ENCODE measurements around the gene TNFRSF19. TPM values are rescaled to one million over a fixed set of nuclear protein-coding genes. Genes with fewer than 3 reads are reported as not detected.

TNFRSF19 gene
- total and polyA plus RNA-seq, 2 of the 8 experiments (the other 6 are each of a cell fraction or from before 2014, with no cell fraction given) = 0.50 to 0.95 TPM

DNA sequence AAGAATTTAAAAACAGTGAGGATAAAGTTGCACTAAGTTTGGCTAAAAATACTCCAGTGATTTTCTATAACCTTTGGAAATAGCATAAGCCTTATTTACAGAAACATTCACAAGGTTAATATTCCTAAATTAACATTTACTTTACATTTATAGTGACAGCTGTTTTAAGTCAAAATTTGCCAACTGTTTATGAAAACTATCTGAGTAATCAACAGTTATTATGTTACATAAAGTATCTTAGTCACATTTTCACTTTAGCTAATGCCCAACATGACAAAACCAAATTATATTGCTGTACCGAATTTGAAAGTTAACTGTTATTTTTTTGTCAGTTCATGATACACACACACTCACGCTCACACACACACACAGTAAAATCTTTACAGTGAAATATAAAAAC lies 1.2 kb downstream of the TNFRSF19 start (continued):
- TF ChIP-seq NANOG (IDR thresholded peaks at IDR 0.05; ENCODE audit: insufficient read depth, low read depth, low read length, poor library complexity, severe bottlenecking) (no peak), JUN (IDR thresholded peaks at IDR 0.05; ENCODE audit: low read depth, low read length) (no peak), GTF2F1 (IDR thresholded peaks at IDR 0.05; ENCODE audit: borderline replicate concordance, low read depth, low read length) (no peak), YY1 (IDR thresholded peaks at IDR 0.05; ENCODE audit: low read depth, low read length) (no peak)
